Calu3 (cell line): ENCODE measurements around the gene CD300LD. TPM values are rescaled to one million over a fixed set of nuclear protein-coding genes. Genes with fewer than 3 reads are reported as not detected.
"Not testable (repeated sequence)": the region's sequence is repeated elsewhere in the genome, so short reads cannot be mapped to it uniquely, and the experiment has no call there.

Source experiments
- BruUV-seq: library from RNA; stranded (reverse); fragments of 400-500 nt; replicated peaks from 2 replicates; lab custom pipeline; 2021; lab: Mats Ljungman, UMichigan
- CTCF ChIA-PET: fragments of 300-600 bp; sonication (Branson Sonifier 250); formaldehyde crosslinking; loops from one replicate; lab custom pipeline; 2022; ENCODE audit warnings: antibody characterized with exemption; lab: Charles Lee
- DNase-seq: peaks from one replicate; pipeline ENCODE4 v3.0.0; 2022
- H3K27ac Mint-ChIP-seq: one replicate; pipeline ENCODE4 v1.8.0; 2022; ENCODE audit warnings: mixed read lengths; ENCODE audit not compliant: unreplicated experiment
- H3K27me3 Mint-ChIP-seq: one replicate; pipeline ENCODE4 v1.8.0; 2022; ENCODE audit warnings: mixed read lengths; ENCODE audit not compliant: unreplicated experiment
- H3K36me3 Mint-ChIP-seq: one replicate; pipeline ENCODE4 v1.8.0; 2022; ENCODE audit warnings: mild to moderate bottlenecking, moderate library complexity, mixed read lengths; ENCODE audit not compliant: insufficient read depth, unreplicated experiment
- H3K4me1 Mint-ChIP-seq: one replicate; pipeline ENCODE4 v1.8.0; 2022; ENCODE audit warnings: mild to moderate bottlenecking, low read depth, mixed read lengths; ENCODE audit not compliant: unreplicated experiment
- H3K4me3 Mint-ChIP-seq: one replicate; pipeline ENCODE4 v1.8.0; 2022; ENCODE audit warnings: mild to moderate bottlenecking, low read depth, moderate library complexity, mixed read lengths; ENCODE audit not compliant: unreplicated experiment
- H3K9me3 Mint-ChIP-seq: one replicate; pipeline ENCODE4 v1.8.0; 2022; ENCODE audit warnings: low read depth, mixed read lengths; ENCODE audit not compliant: unreplicated experiment
- CTCF ChIP-seq: fragments of 200-600 bp; IDR thresholded peaks from one replicate; pipeline ENCODE4 v1.8.0; 2022; ENCODE audit warnings: antibody characterized with exemption; ENCODE audit not compliant: unreplicated experiment
- intact Hi-C: fragments of 100-400 bp; cut with micrococcal nuclease; formaldehyde crosslinking; loops from one replicate; pipeline ENCODE4 v1.10.0; 2022; ENCODE audit not compliant: unreplicated experiment
- total RNA-seq: library from RNA; stranded (reverse); gene quantifications from 2 replicates; pipeline ENCODE4 v1.2.3, GENCODE V29; 2022

Gene CD300LD
- total RNA-seq, 1 experiment from 2014 or later, result not detected

- TF ChIP-seq CTCF, result no peak
- no peak for DNase-seq
- Mint-ChIP-seq H3K36me3 (no peaks in the 10 kb centered on the region), H3K27ac (no peak overlapping the region), H3K9me3 (no peaks in the 10 kb centered on the region), H3K4me1 (peaks cover 7% of the 10 kb centered on the region), H3K27me3 (peaks cover 84% of the 10 kb centered on the region), H3K4me3 (no peak overlapping the region)
- BruUV-seq, result no TSS peak
- CTCF ChIA-PET, result no interaction called here
- intact Hi-C loops, result no loop called here
Measured at GRCh38 chr17:74579900-74580299, 12.2 kb downstream of the CD300LD start.

- H3K27me3 Mint-ChIP-seq, result peaks cover 84% of the 10 kb centered on the region
- H3K9me3 Mint-ChIP-seq, result no peaks in the 10 kb centered on the region
- no peaks in the 10 kb centered on the region for H3K36me3 Mint-ChIP-seq
- TF ChIP-seq CTCF, result no peak
- no peak overlapping the region for H3K4me3 Mint-ChIP-seq
- CTCF ChIA-PET, result no interaction called here
- H3K27ac Mint-ChIP-seq, result no peak overlapping the region
- no peaks in the 10 kb centered on the region for H3K4me1 Mint-ChIP-seq
- no peak for DNase-seq
- intact Hi-C loops, result no loop called here
- no TSS peak for BruUV-seq
Measured at GRCh38 chr17:74578979-74579378, 13.1 kb downstream of the CD300LD start.

- intact Hi-C loops, result no loop called here
- no peak overlapping the region for H3K4me3 Mint-ChIP-seq
- BruUV-seq, result no TSS peak
- no peak for TF ChIP-seq CTCF
- DNase-seq, result no peak
- peaks cover 96% of the 10 kb centered on the region for H3K27me3 Mint-ChIP-seq
- no peak overlapping the region for H3K27ac Mint-ChIP-seq
- H3K4me1 Mint-ChIP-seq, result no peaks in the 10 kb centered on the region
- H3K36me3 Mint-ChIP-seq, result no peaks in the 10 kb centered on the region
- no peaks in the 10 kb centered on the region for H3K9me3 Mint-ChIP-seq
- CTCF ChIA-PET, result interaction anchor here (0.6 kb wide), 1 partner anchor 29 kb away, joined by 3 read pairs; no protein-coding TSS in a partner anchor
Measured at GRCh38 chr17:74574489-74575142, 17.5 kb downstream of the CD300LD start.

- peaks cover 96% of the 10 kb centered on the region for H3K27me3 Mint-ChIP-seq
- H3K36me3 Mint-ChIP-seq, CTCF ChIA-PET, H3K4me3 Mint-ChIP-seq, H3K9me3 Mint-ChIP-seq, intact Hi-C loops, BruUV-seq, H3K27ac Mint-ChIP-seq, DNase-seq, H3K4me1 Mint-ChIP-seq: not testable (repeated sequence)
Measured at GRCh38 chr17:74573635-74574034, 18.4 kb downstream of the CD300LD start.

GRCh38 chr17:74573169-74573568 is 18.9 kb downstream of the CD300LD start:
- Mint-ChIP-seq H3K4me3 (no peak overlapping the region), H3K4me1 (peaks cover 10% of the 10 kb centered on the region), H3K36me3 (peaks cover 5% of the 10 kb centered on the region), H3K27ac (no peak overlapping the region), H3K9me3 (peaks cover 7% of the 10 kb centered on the region), H3K27me3 (peaks cover 96% of the 10 kb centered on the region)
- intact Hi-C loops, result no loop called here
- CTCF ChIA-PET, result no interaction called here
- no TSS peak for BruUV-seq
- DNase-seq, result no peak
- TF ChIP-seq CTCF, result no peak
